ENCODE data around the gene DNAAF3.
A peak's percentile ranks its signal among the peaks of the same experiment; 100 is the strongest.

Gene DNAAF3

GRCh38 chr19:55179606-55180484 is 13.4 kb upstream of the DNAAF3 start, which contains the start of gene SYT5 (continued):
- TF ChIP-seq ZFHX2 (tag by site-specific recombination; conservative IDR thresholded peaks at IDR 0.05) (peak; percentile 95), ZNF658 (tag by site-specific recombination; IDR thresholded peaks at IDR 0.05) (no peak), SP2 (tag by site-specific recombination; IDR thresholded peaks at IDR 0.05) (no peak; the same call in 1 of the 2 replicates), ZNF214 (tag by site-specific recombination; IDR thresholded peaks at IDR 0.05; ENCODE audit: borderline replicate concordance) (no peak), KLF8 (tag by site-specific recombination; IDR thresholded peaks at IDR 0.05) (peak; percentile 54), ZBTB48 (tag by site-specific recombination; IDR thresholded peaks at IDR 0.05) (0 out of 2 replicates have a peak, but pooled peaks have one; percentile 35), ZNF580 (tag by site-specific recombination; IDR thresholded peaks at IDR 0.05) (no peak), ZNF324 (tag by site-specific recombination; IDR thresholded peaks at IDR 0.05) (no peak), ZNF555 (tag by site-specific recombination; conservative IDR thresholded peaks at IDR 0.05) (no peak), SP7 (tag by site-specific recombination; IDR thresholded peaks at IDR 0.05) (0 out of 2 replicates have a peak, but pooled peaks have one; percentile 55)
- TF ChIP-seq, protein P1, sequence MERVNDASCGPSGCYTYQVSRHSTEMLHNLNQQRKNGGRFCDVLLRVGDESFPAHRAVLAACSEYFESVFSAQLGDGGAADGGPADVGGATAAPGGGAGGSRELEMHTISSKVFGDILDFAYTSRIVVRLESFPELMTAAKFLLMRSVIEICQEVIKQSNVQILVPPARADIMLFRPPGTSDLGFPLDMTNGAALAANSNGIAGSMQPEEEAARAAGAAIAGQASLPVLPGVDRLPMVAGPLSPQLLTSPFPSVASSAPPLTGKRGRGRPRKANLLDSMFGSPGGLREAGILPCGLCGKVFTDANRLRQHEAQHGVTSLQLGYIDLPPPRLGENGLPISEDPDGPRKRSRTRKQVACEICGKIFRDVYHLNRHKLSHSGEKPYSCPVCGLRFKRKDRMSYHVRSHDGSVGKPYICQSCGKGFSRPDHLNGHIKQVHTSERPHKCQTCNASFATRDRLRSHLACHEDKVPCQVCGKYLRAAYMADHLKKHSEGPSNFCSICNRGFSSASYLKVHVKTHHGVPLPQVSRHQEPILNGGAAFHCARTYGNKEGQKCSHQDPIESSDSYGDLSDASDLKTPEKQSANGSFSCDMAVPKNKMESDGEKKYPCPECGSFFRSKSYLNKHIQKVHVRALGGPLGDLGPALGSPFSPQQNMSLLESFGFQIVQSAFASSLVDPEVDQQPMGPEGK (tag by site-specific recombination; IDR thresholded peaks at IDR 0.05): peak; percentile 60; the same call in 1 of the 2 replicates
- TF ChIP-seq, protein P2, sequence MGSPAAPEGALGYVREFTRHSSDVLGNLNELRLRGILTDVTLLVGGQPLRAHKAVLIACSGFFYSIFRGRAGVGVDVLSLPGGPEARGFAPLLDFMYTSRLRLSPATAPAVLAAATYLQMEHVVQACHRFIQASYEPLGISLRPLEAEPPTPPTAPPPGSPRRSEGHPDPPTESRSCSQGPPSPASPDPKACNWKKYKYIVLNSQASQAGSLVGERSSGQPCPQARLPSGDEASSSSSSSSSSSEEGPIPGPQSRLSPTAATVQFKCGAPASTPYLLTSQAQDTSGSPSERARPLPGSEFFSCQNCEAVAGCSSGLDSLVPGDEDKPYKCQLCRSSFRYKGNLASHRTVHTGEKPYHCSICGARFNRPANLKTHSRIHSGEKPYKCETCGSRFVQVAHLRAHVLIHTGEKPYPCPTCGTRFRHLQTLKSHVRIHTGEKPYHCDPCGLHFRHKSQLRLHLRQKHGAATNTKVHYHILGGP (tag by site-specific recombination; IDR thresholded peaks at IDR 0.05): no peak
- TF ChIP-seq, protein P3, sequence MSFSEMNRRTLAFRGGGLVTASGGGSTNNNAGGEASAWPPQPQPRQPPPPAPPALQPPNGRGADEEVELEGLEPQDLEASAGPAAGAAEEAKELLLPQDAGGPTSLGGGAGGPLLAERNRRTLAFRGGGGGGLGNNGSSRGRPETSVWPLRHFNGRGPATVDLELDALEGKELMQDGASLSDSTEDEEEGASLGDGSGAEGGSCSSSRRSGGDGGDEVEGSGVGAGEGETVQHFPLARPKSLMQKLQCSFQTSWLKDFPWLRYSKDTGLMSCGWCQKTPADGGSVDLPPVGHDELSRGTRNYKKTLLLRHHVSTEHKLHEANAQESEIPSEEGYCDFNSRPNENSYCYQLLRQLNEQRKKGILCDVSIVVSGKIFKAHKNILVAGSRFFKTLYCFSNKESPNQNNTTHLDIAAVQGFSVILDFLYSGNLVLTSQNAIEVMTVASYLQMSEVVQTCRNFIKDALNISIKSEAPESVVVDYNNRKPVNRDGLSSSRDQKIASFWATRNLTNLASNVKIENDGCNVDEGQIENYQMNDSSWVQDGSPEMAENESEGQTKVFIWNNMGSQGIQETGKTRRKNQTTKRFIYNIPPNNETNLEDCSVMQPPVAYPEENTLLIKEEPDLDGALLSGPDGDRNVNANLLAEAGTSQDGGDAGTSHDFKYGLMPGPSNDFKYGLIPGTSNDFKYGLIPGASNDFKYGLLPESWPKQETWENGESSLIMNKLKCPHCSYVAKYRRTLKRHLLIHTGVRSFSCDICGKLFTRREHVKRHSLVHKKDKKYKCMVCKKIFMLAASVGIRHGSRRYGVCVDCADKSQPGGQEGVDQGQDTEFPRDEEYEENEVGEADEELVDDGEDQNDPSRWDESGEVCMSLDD (tag by site-specific recombination; IDR thresholded peaks at IDR 0.05): peak; percentile 31; the same call in 1 of the 2 replicates

DNA sequence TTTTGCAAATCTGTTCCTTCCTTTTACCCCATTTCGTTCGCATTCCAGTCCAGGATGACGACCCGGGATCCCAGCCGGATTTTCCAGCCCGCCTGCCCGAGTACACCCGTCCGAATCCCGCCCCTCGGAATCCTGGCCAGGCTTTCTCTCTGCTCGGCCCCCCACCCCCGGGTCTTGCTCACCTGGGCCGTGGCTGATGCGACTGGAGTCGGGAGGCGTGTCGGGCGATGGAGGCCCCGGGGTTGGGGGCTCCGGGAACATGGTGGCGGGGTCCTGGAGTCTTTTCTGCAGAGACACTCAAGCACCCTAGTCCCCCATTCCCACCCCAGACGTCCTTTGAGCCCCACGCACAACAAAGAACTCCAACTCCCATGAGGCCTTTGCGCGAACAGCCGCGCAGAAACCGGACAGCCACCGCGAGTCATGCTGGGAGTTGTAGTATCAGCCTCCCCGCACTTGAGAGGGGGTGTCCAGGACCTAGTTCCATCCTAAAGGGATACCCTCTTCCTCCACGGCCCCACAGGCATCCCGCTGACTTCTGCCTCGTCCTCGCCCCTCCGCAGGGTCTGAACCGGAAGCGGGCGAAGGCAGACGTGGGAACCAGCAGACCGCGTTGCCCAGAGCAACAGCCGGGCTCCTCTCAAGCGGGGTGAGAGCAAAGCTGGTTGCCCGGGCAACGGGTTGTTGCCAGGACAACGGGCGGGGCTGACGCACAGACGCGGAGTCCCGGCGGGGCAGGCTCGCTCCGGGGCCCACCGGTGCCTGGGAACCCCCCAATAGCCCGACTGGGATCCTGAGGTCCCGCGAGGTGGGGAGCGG is 12.6 kb upstream of the DNAAF3 start:
- POLR2A ChIA-PET: interaction anchor here (0.7 to 2.6 kb wide), 4 partner anchors 12 to 80 kb away, joined by 3 to 8 read pairs (median 5); partner anchors contain the start of gene PPP6R1
- Histone ChIP-seq H3K27ac (ENCODE audit: extremely low read depth, low read depth, low read length) (no peak overlapping the region), H3K36me3 (ENCODE audit: control insufficient read depth in 2 of 2, insufficient read depth in 1 of 2, low read length in 2 of 2) (no peaks in the 10 kb centered on the region), H3K9me3 (ENCODE audit: control insufficient read depth, insufficient read depth, low read depth, low read length) (no peaks in the 10 kb centered on the region), H3K4me1 (ENCODE audit: control insufficient read depth, insufficient read depth, low read length) (peaks cover 8% of the 10 kb centered on the region), H3K4me3 (ENCODE audit: low read depth, low read length) (peak overlapping the region; percentile 17)
- CTCF ChIA-PET: interaction anchor here (1.1 to 1.4 kb wide), 2 partner anchors 38 to 454 kb away, joined by 3 to 5 read pairs; no protein-coding TSS in a partner anchor
- no peak for TF ChIP-seq ZBTB1 (tag by site-specific recombination; IDR thresholded peaks at IDR 0.05)
- TF ChIP-seq ZNF121 (tag by site-specific recombination; IDR thresholded peaks at IDR 0.05): peak; percentile 86
- no peak for TF ChIP-seq EGR2 (tag by site-specific recombination; IDR thresholded peaks at IDR 0.05; ENCODE audit: low read depth)
- TF ChIP-seq TSHZ1 (tag by site-specific recombination; IDR thresholded peaks at IDR 0.05; ENCODE audit: borderline replicate concordance): no peak
- peak; percentile 53; the same call in 1 of the 2 replicates for TF ChIP-seq KLF1 (tag by site-specific recombination; IDR thresholded peaks at IDR 0.05)
- no peak for TF ChIP-seq ZNF623 (tag by site-specific recombination; IDR thresholded peaks at IDR 0.05)

Data from HEK293 (cell line).